SKM-1 treated with dmso at 0.1 percent for 144 hours (cell line): Measurements from ENCODE around the gene NAA80.
"Not testable (repeated sequence)": the region's sequence is repeated elsewhere in the genome, so short reads cannot be mapped to it uniquely, and the experiment has no call there.

Experiments used
- DNase-seq: peaks from one replicate; lab custom pipeline; 2025; ENCODE audit not compliant: unreplicated experiment; lab: John Stamatoyannopoulos, UW

The NAA80 gene

GRCh38 chr3:50271314-50271936, 27.8 kb downstream of the NAA80 start:
- no peak for DNase-seq

GRCh38 chr3:50270422-50271224, 28.6 kb downstream of the NAA80 start:
- DNase-seq: no peak

GRCh38 chr3:50269977-50270413, 29.2 kb downstream of the NAA80 start:
- no peak for DNase-seq

GRCh38 chr3:50269460-50269859, 29.7 kb downstream of the NAA80 start:
- no peak for DNase-seq

- DNase-seq: no peak
Measured at GRCh38 chr3:50268703-50269451, 30.3 kb downstream of the NAA80 start, which contains the start of gene SEMA3B. Gene SEMA3B, plus strand, starts transcription at chr3:50269147. Its CDS starts 94 bp downstream, at chr3:50269241.

- no peak for DNase-seq
Measured at GRCh38 chr3:50268276-50268675, 30.9 kb downstream of the NAA80 start.

GRCh38 chr3:50267280-50267913, 31.8 kb downstream of the NAA80 start:
- DNase-seq: no peak

- DNase-seq: no peak
Measured at GRCh38 chr3:50266836-50267235, 32.4 kb downstream of the NAA80 start.

GRCh38 chr3:50266017-50266416, 33.2 kb downstream of the NAA80 start:
- DNase-seq: no peak

- no peak for DNase-seq
Measured at GRCh38 chr3:50265571-50265970, 33.6 kb downstream of the NAA80 start.

GRCh38 chr3:50264964-50265485, 34.2 kb downstream of the NAA80 start:
- DNase-seq: no peak

GRCh38 chr3:50264383-50264963, 34.7 kb downstream of the NAA80 start:
- DNase-seq: no peak

- DNase-seq: no peak
Measured at GRCh38 chr3:50263478-50264382, 35.5 kb downstream of the NAA80 start.

GRCh38 chr3:50262778-50263177, 36.4 kb downstream of the NAA80 start:
- no peak for DNase-seq

GRCh38 chr3:50262200-50262599, 37.0 kb downstream of the NAA80 start:
- not testable (repeated sequence) for DNase-seq

GRCh38 chr3:50261505-50261904, 37.7 kb downstream of the NAA80 start:
- DNase-seq: no peak

GRCh38 chr3:50260942-50261441, 38.2 kb downstream of the NAA80 start:
- no peak for DNase-seq

GRCh38 chr3:50260027-50260941, 38.9 kb downstream of the NAA80 start:
- peak; percentile 84 for DNase-seq
